GM18909 (cell line): ENCODE data around the gene PDIA3.
"Not testable (repeated sequence)": the region's sequence is repeated elsewhere in the genome, so short reads cannot be mapped to it uniquely, and the experiment has no call there.

Source experiments
- ATAC-seq: cut with Tn5 transposase; IDR thresholded peaks from one replicate; pipeline ENCODE4 v1.9.1; 2021; ENCODE audit warnings: mild to moderate bottlenecking; ENCODE audit not compliant: unreplicated experiment, poor library complexity

PDIA3 gene

DNA sequence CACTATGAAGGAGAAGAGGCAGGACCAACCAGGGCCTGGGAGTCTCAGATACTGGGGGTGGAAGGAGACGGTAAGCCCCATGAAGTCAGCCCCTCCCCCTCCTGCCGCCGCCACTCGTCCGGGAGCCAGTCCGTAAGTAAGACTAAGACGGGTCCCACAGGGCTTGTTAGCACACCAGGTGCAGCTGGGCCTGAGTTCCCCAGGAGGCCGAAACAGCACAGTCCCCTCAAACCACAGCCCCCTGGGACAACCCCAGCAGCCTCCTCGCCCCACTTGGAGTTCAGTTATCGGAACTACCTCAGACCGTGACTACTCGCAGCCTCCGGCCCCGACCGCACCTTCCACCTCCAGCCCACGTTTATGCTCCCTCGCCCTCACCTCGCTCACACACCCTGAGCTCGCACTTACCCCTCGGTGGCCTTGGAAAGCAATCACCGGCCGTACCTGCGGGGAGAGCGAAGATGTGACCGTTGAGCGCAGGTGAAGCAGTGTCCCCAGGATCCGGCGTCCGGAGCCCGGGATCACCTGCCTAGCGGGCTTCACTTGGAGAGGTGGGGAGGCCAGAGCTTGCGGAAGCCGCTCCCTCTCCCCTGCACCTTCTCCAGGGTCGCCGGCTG lies 30.0 kb downstream of the PDIA3 start:
- ATAC-seq, result peak; percentile 69

- peak; percentile 39 for ATAC-seq
These were observed 30.6 kb downstream of the PDIA3 start, which contains the start of gene ELL3 for GRCh38 chr15:43776718-43777266. Gene ELL3 (minus strand): TSS chr15:43776966. CDS start chr15:43776901, 65 bp downstream.

DNA sequence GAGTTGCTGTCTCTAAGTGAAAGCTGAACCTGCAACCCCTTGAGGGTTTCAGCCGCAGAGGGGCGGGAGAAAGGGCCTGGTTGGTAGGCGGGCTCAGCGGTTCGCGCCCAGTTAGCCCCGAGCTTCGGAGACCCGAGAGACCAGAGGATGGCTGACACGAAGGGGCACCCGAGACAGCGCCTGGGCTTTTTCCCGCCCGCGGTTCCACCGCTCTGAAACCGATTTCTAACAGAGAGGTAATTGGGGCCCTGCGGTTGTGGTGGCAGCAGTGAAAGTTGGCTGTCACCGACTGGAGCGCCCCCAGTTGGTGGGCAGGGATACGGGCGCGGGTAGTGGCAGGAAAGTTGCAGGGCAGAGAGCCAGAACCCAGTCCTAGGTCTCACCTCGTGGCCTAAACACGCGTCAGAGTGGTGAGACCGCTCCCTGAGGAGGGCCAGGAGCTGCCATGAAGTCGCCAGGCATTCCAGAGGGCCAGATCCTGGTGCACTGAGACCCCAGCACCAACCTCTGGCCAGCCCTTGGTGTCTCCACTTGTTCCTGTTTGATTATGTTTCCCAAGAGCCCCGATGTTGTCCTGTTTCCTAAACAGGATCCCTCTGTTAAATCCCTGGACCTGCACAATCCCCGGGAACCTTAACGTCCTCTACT lies 31.2 kb downstream of the PDIA3 start:
- peak; percentile 69 for ATAC-seq

DNA sequence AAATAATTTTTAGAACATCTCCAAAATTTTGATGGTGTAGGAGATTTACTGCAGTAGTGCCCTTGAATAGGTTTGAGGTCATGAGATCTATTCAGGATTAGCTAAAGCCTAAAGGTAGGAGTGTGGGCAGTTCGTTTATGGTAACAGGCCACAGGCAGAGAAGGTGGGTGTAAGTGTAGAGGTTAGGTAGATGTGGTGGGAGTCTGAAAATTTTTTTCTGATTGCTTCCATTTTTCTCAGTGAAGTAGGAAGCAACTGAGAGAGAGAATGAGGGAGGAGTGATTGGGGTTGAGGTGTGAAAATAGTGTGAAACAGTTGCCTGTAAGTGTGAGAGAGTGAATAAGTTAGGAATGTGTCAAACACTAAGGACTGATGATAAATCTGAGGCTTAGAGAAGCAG lies 32.8 kb downstream of the PDIA3 start:
- ATAC-seq, result no peak

DNA sequence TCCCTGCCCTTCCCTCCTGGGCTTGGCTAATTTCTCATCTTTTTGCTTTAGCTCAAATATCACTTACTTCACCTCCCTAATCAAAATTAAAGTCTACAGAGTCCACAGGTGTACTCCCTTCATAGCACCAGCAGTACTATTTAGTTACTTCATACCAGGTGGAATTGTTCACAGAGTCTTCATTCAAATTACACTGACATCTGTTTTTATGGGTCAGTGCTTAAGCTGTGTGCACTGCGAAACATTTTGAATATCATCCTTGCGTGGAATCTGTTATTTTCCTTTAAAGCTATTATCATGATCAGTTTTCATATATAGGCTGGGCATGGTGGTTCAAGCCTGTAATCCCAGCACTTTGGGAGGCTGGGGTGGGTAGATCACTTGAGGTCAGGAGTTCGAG lies 43.2 kb downstream of the PDIA3 start:
- ATAC-seq, result no peak

DNA sequence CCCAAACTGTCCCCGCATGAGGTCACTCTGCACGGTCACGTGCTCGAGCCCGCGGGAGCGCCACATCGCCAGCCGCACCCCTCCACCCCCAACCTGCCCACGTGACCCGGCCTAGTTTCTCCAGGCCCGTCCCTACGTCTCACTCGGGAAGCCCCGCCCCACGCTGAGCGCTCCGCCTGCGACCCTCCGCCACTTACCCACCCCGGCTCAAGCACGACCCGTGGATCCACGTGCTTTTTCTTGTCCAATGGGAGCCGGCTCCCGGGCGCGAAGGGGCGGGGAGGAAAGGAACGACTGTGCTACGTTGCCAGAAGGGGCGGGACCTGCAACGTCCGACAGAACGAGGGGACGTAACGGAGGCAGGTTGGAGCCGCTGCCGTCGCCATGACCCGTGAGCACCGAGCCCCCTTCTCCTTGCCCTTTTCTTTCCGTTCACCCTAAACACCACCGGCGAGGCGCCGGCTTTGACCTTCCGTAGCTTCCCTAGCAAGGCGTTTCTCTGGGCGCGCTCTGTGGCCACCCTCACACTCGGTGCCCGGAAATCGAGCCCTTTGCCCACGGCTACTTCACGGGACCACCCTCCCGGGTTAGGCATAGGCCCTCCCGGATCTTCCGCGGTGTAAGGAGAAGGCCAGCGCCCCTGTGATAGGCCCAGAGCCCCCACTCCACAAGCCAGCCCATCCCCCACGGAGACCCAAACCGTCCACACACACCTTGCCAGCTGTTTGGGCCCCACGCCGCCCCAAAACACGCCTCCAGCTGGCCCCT lies 45.9 kb downstream of the PDIA3 start, which contains the start of gene SERF2:
SERF2 (plus strand) TSS at position 328 of the 768 bp plus-strand sequence; CDS start at position 385, 57 bp downstream.
- peak; percentile 85 for ATAC-seq

GRCh38 chr15:43792761-43793476 lies 46.7 kb downstream of the PDIA3 start:
- ATAC-seq, result no peak

- no peak for ATAC-seq
These were observed 47.4 kb downstream of the PDIA3 start for GRCh38 chr15:43793647-43794046.

GRCh38 chr15:43794269-43795037 lies 48.2 kb downstream of the PDIA3 start:
- no peak for ATAC-seq

GRCh38 chr15:43795197-43795596 lies 49.0 kb downstream of the PDIA3 start:
- ATAC-seq, result no peak

- ATAC-seq, result no peak
These were observed 49.8 kb downstream of the PDIA3 start for GRCh38 chr15:43795997-43796396.

- no peak for ATAC-seq
These were observed 50.3 kb downstream of the PDIA3 start for GRCh38 chr15:43796566-43796965.

DNA sequence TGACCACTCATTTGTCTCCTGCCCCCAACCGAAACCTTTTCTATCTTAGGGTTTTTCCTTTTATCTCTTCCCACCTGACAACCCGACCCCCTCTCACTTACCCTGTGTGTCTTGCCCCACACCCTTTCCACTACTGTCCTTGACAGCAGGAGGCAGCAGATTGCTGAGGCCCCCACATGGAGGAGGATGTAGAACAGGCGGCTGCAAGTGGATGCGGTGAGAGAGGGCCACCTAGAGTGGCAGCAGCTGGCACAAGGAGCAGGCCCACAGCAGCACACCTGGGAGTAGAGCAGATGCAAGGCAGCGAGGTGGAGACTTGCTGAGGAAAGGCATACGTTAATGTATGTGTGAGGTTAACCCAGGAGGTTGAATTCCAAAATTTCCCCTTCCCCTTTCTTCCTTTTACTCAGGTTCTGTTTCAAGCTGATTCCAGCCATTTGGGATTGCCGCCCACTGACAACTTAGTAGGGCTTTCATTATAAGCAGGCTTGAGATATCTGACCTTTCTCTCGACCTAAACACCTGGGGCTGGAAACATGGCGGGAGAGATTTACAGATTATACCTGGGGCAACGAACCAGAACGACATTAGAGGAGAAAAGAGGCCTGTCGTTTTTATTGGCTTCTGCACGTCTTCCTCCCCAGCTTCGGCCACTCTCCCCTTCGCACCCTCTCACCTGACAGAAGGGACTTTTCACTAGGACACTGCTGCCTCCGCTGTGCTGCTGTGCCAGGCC lies 53.1 kb downstream of the PDIA3 start:
- no peak for ATAC-seq

- no peak for ATAC-seq
These were observed 53.7 kb downstream of the PDIA3 start, which contains the start of gene SERINC4 for GRCh38 chr15:43799945-43800285. Gene SERINC4 (minus strand): TSS chr15:43800220. CDS start chr15:43799986, 234 bp downstream.

GRCh38 chr15:43800286-43801141 lies 54.3 kb downstream of the PDIA3 start, which contains the start of gene HYPK:
Gene HYPK (plus strand): TSS chr15:43800599. CDS start chr15:43800623, 24 bp downstream.
- ATAC-seq, result peak; percentile 91

DNA sequence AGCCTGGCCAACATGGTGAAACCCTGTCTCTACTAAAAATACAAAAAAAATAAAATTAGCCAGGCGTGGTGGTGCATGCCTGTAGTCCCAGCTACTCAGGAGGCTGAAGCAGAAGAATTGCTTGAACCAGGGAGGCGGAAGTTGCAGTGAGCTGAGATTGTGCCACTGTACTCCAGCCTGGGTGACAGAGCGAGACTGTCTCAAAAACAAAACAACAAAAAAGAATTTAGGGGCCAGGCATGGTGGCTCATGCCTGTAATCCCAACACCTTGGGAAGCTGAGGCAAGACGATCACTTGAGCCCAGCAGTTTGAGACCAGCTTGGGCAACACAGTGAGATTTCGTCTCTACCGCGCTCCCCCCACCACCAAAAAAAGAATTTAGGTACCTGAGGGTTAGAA lies 56.4 kb downstream of the PDIA3 start:
- not testable (repeated sequence) for ATAC-seq

- ATAC-seq, result no peak
These were observed 62.3 kb downstream of the PDIA3 start for GRCh38 chr15:43808435-43808950.
